ENCODE measurements around the gene FBXO17.

FBXO17 gene

GRCh38 chr19:38915329-38916321, 59.9 kb downstream of the FBXO17 start:
- no peak for DNase-seq

GRCh38 chr19:38913958-38914357, 61.6 kb downstream of the FBXO17 start:
- no peak for DNase-seq

- DNase-seq, result no peak
Observed at GRCh38 chr19:38912600-38913514, 62.7 kb downstream of the FBXO17 start.

GRCh38 chr19:38911388-38912001, 64.0 kb downstream of the FBXO17 start:
- DNase-seq, result no peak

- no peak for DNase-seq
Observed at GRCh38 chr19:38910488-38910887, 65.1 kb downstream of the FBXO17 start.

- no peak for DNase-seq
Observed at GRCh38 chr19:38908911-38909310, 66.6 kb downstream of the FBXO17 start.

GRCh38 chr19:38907670-38908069, 67.9 kb downstream of the FBXO17 start:
- DNase-seq, result no peak

GRCh38 chr19:38907227-38907626, 68.3 kb downstream of the FBXO17 start:
- DNase-seq, result no peak

- no peak for DNase-seq
Observed at GRCh38 chr19:38905620-38906019, 69.9 kb downstream of the FBXO17 start.

- no peak for DNase-seq
Observed at GRCh38 chr19:38904581-38905539, 70.7 kb downstream of the FBXO17 start.

GRCh38 chr19:38901683-38902082, 73.9 kb downstream of the FBXO17 start:
- DNase-seq, result no peak

GRCh38 chr19:38900743-38901190, 74.8 kb downstream of the FBXO17 start:
- DNase-seq, result no peak

- DNase-seq, result no peak
Observed at GRCh38 chr19:38900202-38900629, 75.3 kb downstream of the FBXO17 start.

- peak; percentile 98 for DNase-seq
Observed at GRCh38 chr19:38899447-38900201, 75.9 kb downstream of the FBXO17 start, which contains the start of the genes NFKBIB and SIRT2. NFKBIB (plus strand) TSS chr19:38899969; CDS start chr19:38900033, 64 bp downstream. SIRT2 (minus strand) TSS chr19:38899618; CDS start chr19:38899521, 97 bp downstream.

GRCh38 chr19:38898788-38899446, 76.6 kb downstream of the FBXO17 start:
- no peak for DNase-seq

- no peak for DNase-seq
Observed at GRCh38 chr19:38894968-38895367, 80.6 kb downstream of the FBXO17 start.

GRCh38 chr19:38893341-38893771, 82.2 kb downstream of the FBXO17 start:
- no peak for DNase-seq

GRCh38 chr19:38892841-38893240, 82.7 kb downstream of the FBXO17 start:
- DNase-seq, result no peak

GRCh38 chr19:38891771-38892170, 83.8 kb downstream of the FBXO17 start:
- DNase-seq, result no peak

All from activated CD8-positive, alpha-beta memory T cell treated with anti-CD3 and anti-CD28 coated beads, Interleukin-2, amount 50 U/mL, for 4 hours (primary cell).